ENCODE data around the gene IGF1R.

IGF1R gene

GRCh38 chr15:98786717-98787116, 138.4 kb downstream of the IGF1R start:
- no peaks in the 10 kb centered on the region for H3K27me3 ChIP-seq (ENCODE audit: insufficient read depth, low read length)
- H2AFZ ChIP-seq (ENCODE audit: low read length, unreplicated experiment), result no peak overlapping the region
- H3K4me1 ChIP-seq (ENCODE audit: control insufficient read depth, insufficient read depth, low read length, unreplicated experiment), result peaks cover 16% of the 10 kb centered on the region
- H3K4me3 ChIP-seq (ENCODE audit: low read depth, low read length), result no peak overlapping the region
- no peaks in the 10 kb centered on the region for H3K36me3 ChIP-seq (ENCODE audit: insufficient read depth, low read length)
- H3K27ac ChIP-seq (ENCODE audit: low read depth, low read length), result no peak overlapping the region
- H3K79me2 ChIP-seq (ENCODE audit: control insufficient read depth, insufficient read depth, low read length, unreplicated experiment), result peaks cover 54% of the 10 kb centered on the region

GRCh38 chr15:98787194-98787593, 138.9 kb downstream of the IGF1R start:
- Histone ChIP-seq H2AFZ (ENCODE audit: low read length, unreplicated experiment) (no peak overlapping the region), H3K4me3 (ENCODE audit: low read depth, low read length) (no peak overlapping the region), H3K27me3 (ENCODE audit: insufficient read depth, low read length) (no peaks in the 10 kb centered on the region), H3K79me2 (ENCODE audit: control insufficient read depth, insufficient read depth, low read length, unreplicated experiment) (peaks cover 58% of the 10 kb centered on the region), H3K36me3 (ENCODE audit: insufficient read depth, low read length) (no peaks in the 10 kb centered on the region), H3K27ac (ENCODE audit: low read depth, low read length) (no peak overlapping the region), H3K4me1 (ENCODE audit: control insufficient read depth, insufficient read depth, low read length, unreplicated experiment) (peaks cover 16% of the 10 kb centered on the region)

GRCh38 chr15:98787936-98788757, 139.8 kb downstream of the IGF1R start:
- Histone ChIP-seq H2AFZ (ENCODE audit: low read length, unreplicated experiment) (no peak overlapping the region), H3K27ac (ENCODE audit: low read depth, low read length) (no peak overlapping the region), H3K36me3 (ENCODE audit: insufficient read depth, low read length) (no peaks in the 10 kb centered on the region), H3K79me2 (ENCODE audit: control insufficient read depth, insufficient read depth, low read length, unreplicated experiment) (peaks cover 61% of the 10 kb centered on the region), H3K27me3 (ENCODE audit: insufficient read depth, low read length) (no peaks in the 10 kb centered on the region), H3K4me1 (ENCODE audit: control insufficient read depth, insufficient read depth, low read length, unreplicated experiment) (peaks cover 22% of the 10 kb centered on the region), H3K4me3 (ENCODE audit: low read depth, low read length) (no peak overlapping the region)

- H3K4me1 ChIP-seq (ENCODE audit: control insufficient read depth, insufficient read depth, low read length, unreplicated experiment), result peaks cover 22% of the 10 kb centered on the region
- no peak overlapping the region for H2AFZ ChIP-seq (ENCODE audit: low read length, unreplicated experiment)
- H3K36me3 ChIP-seq (ENCODE audit: insufficient read depth, low read length), result no peaks in the 10 kb centered on the region
- peaks cover 68% of the 10 kb centered on the region for H3K79me2 ChIP-seq (ENCODE audit: control insufficient read depth, insufficient read depth, low read length, unreplicated experiment)
- no peaks in the 10 kb centered on the region for H3K27me3 ChIP-seq (ENCODE audit: insufficient read depth, low read length)
- H3K4me3 ChIP-seq (ENCODE audit: low read depth, low read length), result no peak overlapping the region
- no peak overlapping the region for H3K27ac ChIP-seq (ENCODE audit: low read depth, low read length)
Measured at GRCh38 chr15:98789020-98789419, 140.7 kb downstream of the IGF1R start.

GRCh38 chr15:98790270-98790669, 141.9 kb downstream of the IGF1R start:
- H3K79me2 ChIP-seq (ENCODE audit: control insufficient read depth, insufficient read depth, low read length, unreplicated experiment), result peaks cover 58% of the 10 kb centered on the region
- H3K27ac ChIP-seq (ENCODE audit: low read depth, low read length), result no peak overlapping the region
- H2AFZ ChIP-seq (ENCODE audit: low read length, unreplicated experiment), result no peak overlapping the region
- H3K27me3 ChIP-seq (ENCODE audit: insufficient read depth, low read length), result no peaks in the 10 kb centered on the region
- H3K4me3 ChIP-seq (ENCODE audit: low read depth, low read length), result no peak overlapping the region
- peaks cover 22% of the 10 kb centered on the region for H3K4me1 ChIP-seq (ENCODE audit: control insufficient read depth, insufficient read depth, low read length, unreplicated experiment)
- H3K36me3 ChIP-seq (ENCODE audit: insufficient read depth, low read length), result no peaks in the 10 kb centered on the region

GRCh38 chr15:98791046-98791701, 142.8 kb downstream of the IGF1R start:
- no peak overlapping the region for H3K4me3 ChIP-seq (ENCODE audit: low read depth, low read length)
- H3K4me1 ChIP-seq (ENCODE audit: control insufficient read depth, insufficient read depth, low read length, unreplicated experiment), result peaks cover 22% of the 10 kb centered on the region
- no peaks in the 10 kb centered on the region for H3K36me3 ChIP-seq (ENCODE audit: insufficient read depth, low read length)
- no peaks in the 10 kb centered on the region for H3K27me3 ChIP-seq (ENCODE audit: insufficient read depth, low read length)
- H3K79me2 ChIP-seq (ENCODE audit: control insufficient read depth, insufficient read depth, low read length, unreplicated experiment), result peaks cover 61% of the 10 kb centered on the region
- no peak overlapping the region for H2AFZ ChIP-seq (ENCODE audit: low read length, unreplicated experiment)
- no peak overlapping the region for H3K27ac ChIP-seq (ENCODE audit: low read depth, low read length)

- peaks cover 62% of the 10 kb centered on the region for H3K79me2 ChIP-seq (ENCODE audit: control insufficient read depth, insufficient read depth, low read length, unreplicated experiment)
- no peak overlapping the region for H3K4me3 ChIP-seq (ENCODE audit: low read depth, low read length)
- peaks cover 20% of the 10 kb centered on the region for H3K4me1 ChIP-seq (ENCODE audit: control insufficient read depth, insufficient read depth, low read length, unreplicated experiment)
- no peaks in the 10 kb centered on the region for H3K36me3 ChIP-seq (ENCODE audit: insufficient read depth, low read length)
- no peaks in the 10 kb centered on the region for H3K27me3 ChIP-seq (ENCODE audit: insufficient read depth, low read length)
- H3K27ac ChIP-seq (ENCODE audit: low read depth, low read length), result no peak overlapping the region
- H2AFZ ChIP-seq (ENCODE audit: low read length, unreplicated experiment), result no peak overlapping the region
Measured at GRCh38 chr15:98792117-98792516, 143.8 kb downstream of the IGF1R start.

GRCh38 chr15:98794211-98794610, 145.9 kb downstream of the IGF1R start:
- no peak overlapping the region for H3K27ac ChIP-seq (ENCODE audit: low read depth, low read length)
- peaks cover 68% of the 10 kb centered on the region for H3K79me2 ChIP-seq (ENCODE audit: control insufficient read depth, insufficient read depth, low read length, unreplicated experiment)
- no peaks in the 10 kb centered on the region for H3K27me3 ChIP-seq (ENCODE audit: insufficient read depth, low read length)
- peaks cover 12% of the 10 kb centered on the region for H3K4me1 ChIP-seq (ENCODE audit: control insufficient read depth, insufficient read depth, low read length, unreplicated experiment)
- no peak overlapping the region for H2AFZ ChIP-seq (ENCODE audit: low read length, unreplicated experiment)
- H3K4me3 ChIP-seq (ENCODE audit: low read depth, low read length), result no peak overlapping the region
- no peaks in the 10 kb centered on the region for H3K36me3 ChIP-seq (ENCODE audit: insufficient read depth, low read length)

- Histone ChIP-seq H3K4me3 (ENCODE audit: low read depth, low read length) (no peak overlapping the region), H2AFZ (ENCODE audit: low read length, unreplicated experiment) (no peak overlapping the region), H3K27me3 (ENCODE audit: insufficient read depth, low read length) (no peaks in the 10 kb centered on the region), H3K36me3 (ENCODE audit: insufficient read depth, low read length) (no peaks in the 10 kb centered on the region), H3K79me2 (ENCODE audit: control insufficient read depth, insufficient read depth, low read length, unreplicated experiment) (peaks cover 67% of the 10 kb centered on the region), H3K4me1 (ENCODE audit: control insufficient read depth, insufficient read depth, low read length, unreplicated experiment) (peaks cover 17% of the 10 kb centered on the region), H3K27ac (ENCODE audit: low read depth, low read length) (no peak overlapping the region)
Measured at GRCh38 chr15:98794748-98795147, 146.4 kb downstream of the IGF1R start.

- Histone ChIP-seq H3K36me3 (ENCODE audit: insufficient read depth, low read length) (no peaks in the 10 kb centered on the region), H3K27me3 (ENCODE audit: insufficient read depth, low read length) (no peaks in the 10 kb centered on the region), H3K4me3 (ENCODE audit: low read depth, low read length) (no peak overlapping the region), H2AFZ (ENCODE audit: low read length, unreplicated experiment) (no peak overlapping the region), H3K79me2 (ENCODE audit: control insufficient read depth, insufficient read depth, low read length, unreplicated experiment) (peaks cover 61% of the 10 kb centered on the region), H3K4me1 (ENCODE audit: control insufficient read depth, insufficient read depth, low read length, unreplicated experiment) (peaks cover 29% of the 10 kb centered on the region), H3K27ac (ENCODE audit: low read depth, low read length) (no peak overlapping the region)
Measured at GRCh38 chr15:98795980-98796379, 147.6 kb downstream of the IGF1R start.
